NCI-H774 (cell line): ENCODE data around the gene PDXK.

Source experiments
- DNase-seq: peaks from one replicate; lab custom pipeline; 2025; lab: John Stamatoyannopoulos, UW

PDXK gene

DNA sequence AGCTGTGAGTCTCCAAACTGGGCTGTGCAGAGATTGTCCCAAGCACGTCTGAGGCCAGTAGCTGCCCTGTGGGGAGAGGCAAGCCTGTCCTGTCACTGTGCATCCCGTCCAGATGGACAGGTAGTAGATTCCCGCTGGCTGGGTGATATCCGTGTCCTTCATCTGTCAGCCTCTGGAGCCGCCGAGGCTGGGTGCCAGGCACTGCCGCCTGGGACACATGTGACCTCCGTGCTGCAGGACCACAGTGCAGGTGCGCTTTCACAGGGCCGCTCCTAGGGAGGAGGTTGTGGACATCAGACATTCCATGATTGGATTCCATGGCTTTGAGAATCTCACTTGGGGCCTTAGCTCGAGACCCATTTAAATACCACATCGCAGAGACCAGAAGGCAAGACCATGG is 4.7 kb downstream of the PDXK start:
- no peak for DNase-seq

DNA sequence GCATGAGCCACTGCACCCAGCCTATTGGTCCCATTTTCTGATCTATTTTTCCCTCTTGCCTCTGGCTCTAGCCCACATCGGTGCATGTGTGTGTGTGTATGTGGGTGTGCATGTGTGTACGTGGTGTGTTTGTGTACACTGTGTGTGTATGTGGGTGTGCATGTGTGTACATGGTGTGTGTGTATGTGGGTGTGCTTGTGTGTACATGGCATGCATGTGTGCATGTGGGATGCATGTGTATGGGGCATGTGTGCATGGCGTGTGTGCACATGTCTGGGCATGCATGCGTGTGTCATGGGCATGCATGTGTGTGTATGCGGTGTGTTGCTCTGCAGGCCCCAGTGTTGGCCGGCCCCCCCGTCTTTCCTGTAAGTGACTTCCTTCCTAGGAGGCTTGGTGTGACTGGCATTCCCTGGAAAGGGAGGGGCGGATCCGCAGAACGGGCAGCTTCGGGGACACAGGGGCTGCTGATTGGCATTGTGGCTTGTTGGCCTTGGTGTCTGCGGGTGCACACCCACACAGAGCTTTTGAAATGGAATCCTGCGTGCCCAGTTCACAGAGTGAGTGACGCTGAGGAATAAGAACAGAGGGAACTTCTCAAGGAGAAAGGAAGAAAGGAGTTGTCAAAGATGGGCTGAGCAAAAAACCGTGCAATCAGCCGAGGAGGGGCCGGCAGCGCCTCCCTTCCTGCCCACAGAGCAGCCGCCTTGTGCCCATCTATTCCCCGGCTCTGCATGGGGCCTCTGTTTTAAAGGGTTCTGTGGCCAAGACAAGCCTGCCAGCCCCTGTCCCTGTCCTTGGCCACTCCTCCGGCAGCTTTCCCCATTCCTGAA is 8.0 kb downstream of the PDXK start:
- DNase-seq = no peak

DNA sequence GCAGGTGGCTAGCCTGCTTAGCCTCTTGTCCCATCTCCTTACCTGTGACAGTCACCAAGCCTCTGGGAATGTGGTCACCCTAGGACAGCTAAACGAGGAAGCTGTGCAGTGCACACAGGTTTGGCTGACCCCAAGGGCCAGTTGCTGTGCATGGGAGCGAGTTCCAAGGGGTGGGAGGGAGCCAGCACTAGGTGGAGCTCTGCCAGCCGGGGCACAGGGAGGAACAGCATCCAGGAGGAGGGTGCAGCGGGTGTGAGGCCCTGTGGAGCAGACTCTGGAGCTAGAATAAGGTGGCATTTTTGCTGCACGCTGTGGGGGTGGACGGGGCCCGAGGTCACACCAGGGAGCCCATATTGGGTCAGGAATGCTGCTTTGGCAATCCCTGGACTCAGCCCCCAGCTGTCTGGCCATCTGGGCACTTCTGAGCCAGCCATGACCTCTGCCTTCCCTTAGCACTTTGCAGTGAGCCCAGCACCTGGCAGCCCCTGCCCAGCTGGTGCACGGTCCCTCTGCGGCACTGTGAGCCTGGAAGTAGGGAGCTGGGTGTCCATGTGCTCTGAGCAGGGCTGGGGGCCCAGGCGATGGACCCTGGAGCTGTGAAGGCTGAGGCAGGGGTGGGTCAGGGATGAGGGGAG is 8.7 kb downstream of the PDXK start:
- DNase-seq = no peak

DNA sequence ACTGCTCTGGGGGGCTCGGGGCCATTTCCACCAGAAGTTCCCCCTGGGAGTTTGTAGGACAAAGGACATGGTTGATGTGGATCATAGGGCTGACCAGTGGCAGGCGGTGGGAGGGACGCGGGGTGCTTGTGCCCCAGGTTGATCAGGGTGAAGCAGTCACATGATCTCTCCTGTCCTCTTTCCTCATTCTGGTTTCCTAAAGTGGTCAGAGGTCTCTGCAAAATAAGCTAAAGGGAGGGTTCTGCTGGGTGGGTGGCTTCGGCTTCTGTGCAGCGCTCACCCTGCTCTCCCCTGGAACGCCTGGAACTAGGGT is 9.2 kb downstream of the PDXK start:
- no peak for DNase-seq

DNA sequence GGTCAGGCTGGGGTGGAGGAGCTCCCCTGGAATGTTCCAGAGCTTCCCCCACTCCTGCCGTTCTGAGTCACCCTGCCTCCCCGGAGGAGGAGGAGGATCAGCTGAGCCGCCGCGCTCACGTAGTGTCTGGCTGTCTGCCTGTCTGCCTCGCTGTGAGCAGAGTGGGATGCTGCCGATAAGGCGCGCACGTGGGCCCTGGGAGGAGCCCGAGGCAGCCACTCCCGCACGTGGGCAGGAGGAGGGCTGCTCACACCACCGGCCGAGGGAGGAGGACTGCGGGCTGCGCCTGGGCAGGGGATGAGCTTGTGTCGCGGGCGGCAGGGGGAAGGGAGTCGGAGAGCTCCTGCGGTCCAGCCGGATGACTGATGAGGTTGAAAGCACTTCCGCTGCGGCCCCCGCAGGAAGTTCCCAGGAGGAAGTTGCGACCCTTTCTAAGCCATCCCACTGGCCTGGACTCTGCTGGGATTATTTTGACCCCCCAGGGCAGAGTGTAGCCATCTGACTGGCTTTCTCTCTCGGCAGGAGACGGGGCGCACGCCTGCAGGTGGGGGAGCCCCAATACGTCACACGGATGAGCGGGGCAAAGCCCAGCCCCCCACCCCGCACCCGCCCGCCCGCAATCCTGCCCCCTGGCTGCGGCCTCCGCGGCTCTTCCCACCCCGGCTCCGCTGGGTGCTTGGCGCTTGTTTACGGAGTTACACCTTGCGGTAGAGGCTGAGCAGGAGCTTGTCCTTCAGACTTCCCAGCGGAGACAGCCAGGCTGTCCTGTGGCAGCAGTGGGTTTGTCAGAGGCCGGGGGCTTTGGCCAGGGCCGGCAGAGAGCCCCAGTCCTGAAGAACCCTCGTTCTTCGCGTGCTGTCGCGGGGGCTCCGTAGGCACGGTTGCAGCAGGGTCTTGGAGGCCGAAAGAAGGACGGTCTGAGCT is 9.8 kb downstream of the PDXK start:
- no peak for DNase-seq

DNA sequence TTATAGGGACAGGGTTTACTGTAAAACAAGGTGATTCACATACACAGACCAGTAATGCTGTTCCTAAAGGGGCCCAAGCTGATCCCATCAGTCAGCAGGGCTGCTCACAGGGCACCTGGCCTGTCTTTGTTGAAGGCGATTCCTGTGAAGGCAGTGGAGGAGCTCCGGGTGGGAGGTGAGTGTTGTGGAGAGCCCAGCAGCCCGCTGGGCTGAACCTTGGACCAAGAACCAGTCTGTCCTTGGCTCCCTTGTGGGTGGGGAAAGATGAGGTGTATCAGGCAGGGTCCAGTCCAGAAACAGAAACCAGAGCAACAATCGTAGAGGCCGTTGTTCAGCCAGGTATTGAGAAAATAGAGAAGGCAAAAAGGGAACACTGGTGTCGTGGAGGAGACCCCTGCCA is 12.5 kb downstream of the PDXK start:
- no peak for DNase-seq

DNA sequence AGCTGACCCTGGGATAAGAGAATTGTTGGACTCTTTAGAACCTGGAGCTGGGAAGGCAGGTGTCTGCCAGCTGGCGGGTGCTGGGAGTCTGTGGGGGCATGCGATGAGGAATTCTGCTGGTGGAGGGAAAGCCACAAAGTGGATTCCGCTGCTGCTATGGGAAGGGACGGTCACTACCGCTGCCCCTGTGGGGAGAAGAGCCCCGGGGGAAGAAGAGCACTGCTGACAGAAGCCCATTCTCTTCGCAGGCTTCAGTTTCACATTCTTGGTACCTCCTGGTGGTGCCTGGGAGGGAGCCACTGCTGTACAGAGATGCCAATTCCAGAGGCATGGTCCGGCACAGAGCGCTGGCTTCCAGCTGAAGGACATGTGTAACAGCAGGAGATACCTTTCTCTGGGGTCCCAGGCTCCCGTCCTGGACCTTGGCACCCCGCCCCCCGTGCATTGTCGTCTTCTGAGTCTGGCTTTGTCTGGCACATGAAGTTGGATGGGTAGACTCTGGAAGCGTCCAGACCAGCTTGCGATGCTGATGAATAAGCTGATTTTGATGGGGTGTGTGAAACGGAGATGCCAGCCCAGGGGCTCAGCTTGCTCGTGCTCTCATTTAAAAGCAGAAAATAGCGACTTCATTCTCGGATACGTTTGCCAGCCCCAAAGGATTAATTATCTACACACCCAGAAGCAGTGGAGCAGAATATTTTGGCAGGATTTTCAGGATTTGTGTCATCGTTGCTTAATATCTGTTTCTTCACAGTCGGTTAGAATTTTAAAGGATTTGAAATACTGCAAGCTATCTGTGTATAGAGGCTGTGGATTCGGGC is 13.2 kb downstream of the PDXK start:
- no peak for DNase-seq

DNA sequence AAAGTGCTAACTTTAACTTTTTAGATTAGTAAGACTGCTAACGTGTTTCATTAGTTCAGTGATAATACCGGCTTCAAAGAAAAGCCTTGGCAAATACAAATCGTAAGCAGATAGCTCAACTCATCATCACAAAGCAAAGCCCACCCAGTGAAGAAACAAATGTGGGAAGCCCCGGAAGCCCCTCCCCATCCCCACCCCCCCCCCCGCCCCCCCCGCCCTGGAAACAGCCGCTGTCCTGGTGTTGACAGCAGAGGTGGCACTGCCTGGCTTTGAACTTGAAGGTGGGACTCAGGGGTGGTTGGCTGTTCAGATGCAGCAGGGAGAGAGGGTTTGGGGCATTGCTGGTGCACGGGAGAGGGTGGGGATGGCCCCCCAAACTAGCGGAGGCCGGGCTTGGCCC is 14.1 kb downstream of the PDXK start:
- no peak for DNase-seq

DNA sequence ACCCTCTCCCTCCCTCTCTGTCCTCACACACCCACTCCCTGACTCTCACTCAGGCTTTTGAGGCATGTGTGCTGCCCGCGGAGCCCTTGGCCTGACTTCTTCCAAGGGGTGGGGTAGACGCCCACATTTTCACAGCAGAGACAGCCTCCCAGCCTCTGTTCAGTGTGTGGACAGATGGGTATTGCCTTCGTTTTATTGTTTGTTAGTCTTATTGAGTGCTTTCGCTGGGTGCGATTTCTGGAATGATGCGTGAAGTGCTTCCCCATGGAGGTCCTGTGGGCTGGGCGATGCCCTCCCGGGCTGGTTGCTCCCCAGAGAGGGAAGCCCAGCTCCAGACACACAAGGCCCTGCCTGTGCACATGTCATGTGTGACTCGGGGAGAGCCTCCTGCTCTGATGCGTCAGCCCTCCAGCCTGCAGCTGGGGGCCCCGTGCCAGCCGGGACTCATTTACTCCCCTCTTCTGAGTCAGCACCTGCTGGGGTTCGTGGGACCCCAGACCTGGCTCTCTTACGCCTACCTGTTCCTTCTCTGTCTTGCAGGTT is 14.7 kb downstream of the PDXK start:
- DNase-seq = no peak

DNA sequence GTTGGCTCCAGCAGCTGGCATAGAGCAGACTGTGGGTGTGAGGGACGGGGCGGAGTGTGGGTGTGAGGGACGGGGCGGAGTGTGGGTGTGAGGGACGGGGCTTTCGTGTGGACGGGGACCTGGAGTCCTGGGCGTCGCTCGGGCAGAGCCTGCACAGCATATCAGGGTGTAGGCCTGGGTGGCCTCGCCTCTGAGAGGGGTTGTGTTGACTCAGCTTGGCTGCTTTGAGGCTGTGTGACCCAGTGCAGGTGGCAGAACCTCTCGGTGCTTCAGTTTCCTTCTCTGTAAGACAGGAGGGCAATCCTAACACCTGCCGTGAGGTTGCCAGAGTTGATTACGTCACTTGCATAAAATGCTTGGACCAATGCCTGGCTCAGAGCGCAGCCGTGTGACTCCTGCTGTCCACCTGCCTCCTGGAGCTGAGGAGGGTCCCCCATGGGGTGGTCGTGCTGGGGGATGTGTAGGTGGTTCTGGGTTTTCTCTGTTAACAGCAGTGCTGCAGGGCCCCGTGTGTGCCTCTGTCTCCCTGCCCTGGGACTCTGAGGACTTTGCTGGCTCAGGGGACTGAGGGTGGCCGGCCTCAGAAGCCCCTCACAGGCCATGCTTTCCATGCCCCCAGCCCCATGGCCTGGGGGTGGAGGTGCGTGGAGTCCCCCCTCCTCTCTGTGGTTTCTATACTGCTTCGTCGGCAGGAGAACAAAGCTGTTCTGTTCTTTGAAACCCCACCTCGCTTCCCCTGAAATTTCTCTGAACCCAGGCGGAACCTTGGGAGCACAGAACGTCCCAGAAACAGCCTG is 15.4 kb downstream of the PDXK start:
- DNase-seq = no peak

DNA sequence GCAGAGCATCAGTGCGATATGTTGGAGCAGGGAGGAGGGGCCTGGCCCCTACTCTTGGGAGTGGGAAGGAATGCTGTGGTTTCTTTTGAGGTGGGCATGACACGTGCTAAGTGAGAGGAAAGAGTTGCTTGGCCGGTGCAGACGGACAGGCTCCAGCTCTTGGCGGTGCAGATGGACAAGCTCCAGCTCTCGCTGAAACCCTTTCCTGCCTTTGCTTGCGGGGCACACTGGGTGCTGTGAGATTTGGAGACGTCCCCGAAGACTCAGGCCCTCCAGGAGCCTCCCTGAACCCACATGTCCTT is 15.9 kb downstream of the PDXK start:
- no peak for DNase-seq

DNA sequence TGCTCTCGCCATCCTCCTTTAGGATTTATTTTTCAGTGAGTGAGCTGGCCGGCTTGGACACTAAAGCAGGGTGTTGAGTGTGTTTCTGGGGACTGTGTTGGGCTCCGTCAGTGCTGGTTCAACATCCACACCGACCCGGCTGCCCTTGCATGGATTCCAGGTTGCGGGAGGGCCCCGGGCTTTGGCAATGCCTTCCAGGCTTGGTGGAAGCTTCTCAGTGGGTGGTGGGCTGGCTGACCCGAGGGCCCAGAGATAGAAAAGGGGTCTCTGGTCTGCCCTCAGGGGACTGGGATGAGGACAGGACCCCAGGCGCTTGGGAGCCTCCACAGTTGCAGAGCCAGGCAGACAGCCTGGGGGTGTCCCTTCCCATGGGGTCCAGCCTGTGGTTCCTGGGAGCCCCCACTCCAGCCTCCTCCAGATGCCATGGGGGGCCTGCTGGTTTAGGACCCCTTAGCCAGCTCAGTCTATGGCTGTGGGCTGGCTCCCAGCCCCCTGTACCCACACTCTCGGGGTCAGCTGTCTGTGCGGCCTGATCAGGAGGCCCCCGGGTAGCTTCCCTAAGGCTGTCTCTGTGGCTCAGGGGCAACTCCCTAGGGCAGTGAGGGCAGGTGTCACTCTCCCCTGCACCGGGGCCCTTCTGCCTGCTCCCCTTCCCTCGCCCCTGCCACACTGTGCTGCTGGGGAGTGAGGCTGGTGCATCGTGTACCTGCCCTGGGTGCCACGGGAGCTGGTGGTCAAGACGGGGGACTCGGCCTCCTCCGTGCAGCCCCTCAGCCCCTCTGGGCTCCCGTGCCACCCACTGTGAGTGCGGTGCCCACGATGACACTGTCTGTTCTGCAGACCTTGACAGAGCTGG is 16.5 kb downstream of the PDXK start:
- DNase-seq = no peak

DNA sequence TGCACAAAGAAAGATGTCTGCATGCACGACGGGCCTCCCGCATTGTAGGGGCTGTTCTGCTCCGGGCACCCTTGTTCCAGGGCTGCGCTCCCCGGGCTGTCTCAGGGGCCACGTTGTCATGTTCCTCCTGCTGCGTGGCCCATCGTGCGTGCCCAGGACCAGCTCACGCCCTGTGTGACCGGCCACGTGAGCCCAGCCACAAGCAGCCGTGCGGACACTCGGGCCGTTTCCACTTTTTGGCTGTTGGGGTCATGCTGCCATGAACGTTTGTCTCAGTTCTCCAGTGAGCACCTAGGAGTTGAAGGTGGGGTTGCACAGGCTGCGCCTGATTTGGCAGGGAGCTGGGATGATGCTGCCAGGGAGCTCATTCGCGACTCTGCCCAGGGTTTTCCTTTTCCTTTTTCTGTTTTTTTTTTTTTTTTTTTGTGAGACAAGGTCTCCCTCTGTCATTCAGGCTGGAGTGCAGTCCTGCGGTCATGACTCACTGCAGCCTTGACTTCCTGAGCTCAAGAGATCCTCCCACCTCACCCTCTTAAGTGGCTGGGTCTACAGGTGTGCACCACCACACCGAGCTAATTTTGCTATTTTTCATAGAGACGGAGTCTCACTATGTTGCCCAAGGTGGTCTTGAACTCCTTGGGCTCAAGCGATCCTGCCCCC is 17.4 kb downstream of the PDXK start:
- DNase-seq = no peak

DNA sequence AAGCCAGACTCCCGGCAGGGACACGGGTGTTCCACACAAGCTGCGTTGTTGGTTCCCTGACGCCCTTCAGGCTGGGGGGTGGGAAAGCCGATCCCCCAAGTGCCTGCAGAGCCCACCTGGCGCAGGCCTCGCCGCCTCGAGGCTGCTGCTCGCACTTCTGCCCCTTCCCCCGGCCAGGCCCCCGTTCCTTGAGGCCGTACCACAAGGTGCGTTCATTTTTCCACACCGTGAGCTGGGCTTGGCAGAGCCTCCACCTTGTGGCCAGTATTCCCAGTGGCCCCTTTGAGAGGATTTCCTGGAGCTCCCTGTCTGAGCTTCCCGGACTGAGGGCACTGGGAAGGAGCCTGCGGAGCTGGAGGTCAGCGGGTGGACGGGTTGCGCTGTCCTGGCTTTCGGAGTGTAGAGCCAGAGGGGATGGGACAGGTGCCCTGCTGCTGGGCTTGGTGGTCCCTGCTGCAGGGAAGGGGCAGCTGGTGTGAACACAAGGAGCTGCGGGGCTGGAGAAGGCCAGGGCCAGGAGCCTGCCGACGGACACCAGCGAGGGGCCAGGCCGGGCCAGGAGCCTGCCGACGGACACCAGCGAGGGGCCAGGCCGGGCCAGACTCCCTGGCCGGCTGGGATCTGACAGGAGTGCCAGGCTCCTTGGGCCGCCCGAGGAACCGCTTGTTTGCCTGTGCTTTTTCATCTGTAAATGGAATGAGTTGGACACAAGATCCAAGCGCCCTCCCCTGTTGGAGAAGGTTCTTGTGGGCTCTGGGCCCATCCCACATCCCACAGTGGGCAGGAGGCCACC is 18.4 kb downstream of the PDXK start:
- DNase-seq = no peak

DNA sequence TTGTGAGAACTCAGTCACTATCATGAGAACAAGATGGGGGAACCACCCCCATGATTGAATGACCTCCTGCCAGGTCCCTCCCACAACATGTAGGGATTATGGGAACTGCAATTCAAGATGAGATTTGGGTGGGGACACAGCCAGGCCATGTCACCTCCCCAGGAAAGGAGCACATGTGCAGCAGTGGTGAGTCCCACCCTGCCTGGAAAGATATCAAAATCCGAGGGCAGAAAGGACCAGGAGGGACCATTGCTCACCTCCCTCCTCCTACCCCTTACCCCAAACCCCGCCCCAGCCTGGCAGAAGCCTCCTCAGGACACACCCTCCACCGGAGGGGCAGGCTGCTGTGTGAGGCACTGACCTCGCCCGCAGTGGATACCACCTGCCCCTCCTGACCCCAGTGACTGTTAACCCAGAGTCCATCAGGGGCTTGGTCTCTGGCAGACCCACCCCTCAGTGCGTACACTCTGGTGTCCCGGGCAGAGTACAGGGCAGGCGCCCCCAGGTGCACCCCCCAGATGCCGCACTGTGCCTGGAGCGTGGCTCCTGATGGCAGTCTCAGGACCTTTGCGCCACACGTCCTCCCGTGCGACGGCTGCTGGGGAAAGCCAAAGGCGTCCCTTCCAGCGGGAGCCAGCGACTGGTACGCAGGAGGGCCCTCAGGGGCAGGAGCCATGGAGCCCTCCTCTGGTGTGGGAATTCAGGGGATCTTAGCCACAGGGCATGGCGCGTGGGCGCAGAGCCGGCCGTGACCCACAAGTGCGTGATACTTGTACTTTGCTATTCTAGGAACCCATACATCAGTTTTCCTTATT is 20.9 kb downstream of the PDXK start:
- no peak for DNase-seq

DNA sequence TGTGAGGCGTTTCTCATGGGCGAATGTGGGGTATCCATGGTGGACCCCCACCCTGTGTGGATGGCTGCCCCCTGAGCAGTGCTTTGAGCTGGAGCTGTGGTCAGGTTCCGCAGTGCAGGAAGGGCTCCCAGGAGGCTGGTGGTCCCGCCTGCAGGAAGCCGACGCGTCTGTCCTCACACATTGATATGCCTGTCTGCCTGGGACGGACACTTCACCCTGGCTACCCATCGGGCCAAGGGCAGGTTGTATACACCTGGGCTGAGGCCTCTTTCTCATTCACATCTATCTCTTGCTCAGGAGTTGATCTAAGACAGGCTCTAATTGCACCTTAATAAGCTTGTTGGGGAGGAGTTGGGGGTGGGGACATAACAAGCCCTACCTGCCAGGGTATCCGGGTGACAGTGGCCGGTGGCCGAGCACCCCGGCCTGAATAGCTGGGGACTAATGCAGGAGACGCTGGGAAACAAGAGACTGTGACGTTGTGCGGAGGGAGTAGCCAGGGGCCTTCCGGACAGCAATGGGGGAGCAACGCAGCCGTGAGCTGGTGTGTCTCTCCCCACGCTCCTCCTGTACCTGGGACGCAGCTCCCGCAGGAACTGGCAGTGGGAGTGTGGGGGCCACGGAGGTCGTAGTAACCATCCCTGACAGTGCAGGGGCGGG is 21.7 kb downstream of the PDXK start:
- no peak for DNase-seq

DNA sequence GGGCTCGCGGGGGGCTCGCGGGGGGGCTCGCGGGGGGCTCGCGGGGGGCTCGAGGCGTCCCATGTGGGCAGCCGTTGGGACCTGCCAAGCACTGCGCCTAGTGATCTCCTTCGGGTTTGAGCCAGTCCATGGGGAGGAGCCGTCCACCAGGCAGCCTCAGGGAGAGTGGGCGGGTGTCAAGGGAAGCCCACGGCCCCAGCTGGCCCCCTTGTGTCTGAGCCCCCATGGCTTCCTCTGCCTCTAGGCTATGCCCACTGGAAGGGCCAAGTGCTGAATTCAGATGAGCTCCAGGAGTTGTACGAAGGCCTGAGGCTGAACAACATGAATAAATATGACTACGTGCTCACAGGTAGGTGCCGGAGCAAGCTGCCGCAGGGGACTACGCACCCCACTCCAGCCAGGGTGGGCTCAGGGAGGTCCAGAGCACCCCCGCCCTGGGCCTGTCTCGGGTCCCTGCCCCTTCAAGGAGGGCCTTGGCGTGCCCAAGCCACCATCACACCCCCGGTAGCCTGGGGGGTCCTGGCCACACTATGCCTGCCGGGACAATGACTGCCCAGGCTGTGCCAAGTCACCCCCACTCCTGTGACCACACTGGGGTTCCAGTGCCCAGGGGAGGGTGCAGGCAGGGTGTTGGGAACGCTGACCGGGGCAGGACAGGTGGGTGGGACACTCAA is 22.6 kb downstream of the PDXK start:
- no peak for DNase-seq
